IPS-NIHi7 (cell line): ENCODE measurements around the gene CFAP61.

Experiments used
- DNase-seq: peaks from one replicate; pipeline ENCODE4 v3.0.0; 2012; ENCODE audit warnings: mixed read lengths; ENCODE audit errors: extremely low spot score

Gene CFAP61

DNA sequence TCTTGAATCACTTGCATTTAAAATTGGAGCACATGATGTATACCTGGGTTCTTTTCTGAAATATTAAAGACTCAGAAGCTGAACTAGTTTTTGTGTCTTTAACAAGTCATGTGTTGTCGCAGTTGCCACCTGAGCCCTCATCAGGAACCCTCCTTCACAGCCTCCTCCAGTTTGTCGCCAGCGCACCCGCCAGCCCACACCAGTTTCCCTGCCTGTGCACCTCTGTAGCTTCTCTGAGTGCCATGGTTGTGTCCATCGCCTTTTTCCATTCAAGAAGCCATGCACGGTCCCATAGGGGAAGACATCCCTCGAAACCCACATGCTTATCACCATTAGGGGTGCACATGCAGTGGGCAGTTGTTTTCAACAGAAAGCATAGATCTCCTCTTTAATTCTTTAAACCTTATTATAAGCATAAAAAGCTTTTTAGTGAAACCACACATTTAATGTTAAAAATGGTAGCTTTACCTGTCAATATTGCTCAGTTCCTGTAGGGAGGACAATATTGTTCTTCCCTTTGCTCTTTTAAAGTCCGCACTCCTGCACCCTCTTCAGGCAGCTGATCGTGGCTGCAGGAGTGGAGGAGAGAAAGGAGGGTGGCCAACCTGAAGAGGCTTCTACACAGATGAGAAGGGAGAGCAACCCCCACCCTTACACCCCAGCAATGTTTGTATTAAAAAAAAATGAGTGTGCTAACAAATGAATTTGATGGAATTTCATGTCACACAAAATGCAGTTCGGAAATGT lies 121.9 kb downstream of the CFAP61 start:
- peak; percentile 34 for DNase-seq

DNA sequence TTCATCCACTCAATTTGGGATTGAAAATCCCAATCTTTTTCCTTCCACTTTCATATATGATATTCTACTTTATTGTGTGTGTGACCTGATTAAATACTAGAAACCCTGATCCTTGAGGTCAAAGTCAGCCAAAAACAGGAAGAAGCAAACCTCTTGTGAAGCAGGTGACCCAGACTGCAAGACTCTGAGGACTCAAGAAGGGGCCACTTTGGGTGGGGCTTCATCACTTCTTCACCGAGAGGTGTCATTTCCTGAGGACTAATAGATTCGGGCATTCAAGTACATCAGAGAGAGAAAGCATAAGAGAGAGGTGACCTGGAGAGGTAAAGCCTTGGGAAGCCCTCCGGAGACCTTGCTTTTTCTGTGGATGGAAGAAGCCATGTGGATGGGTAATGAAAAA lies 129.0 kb downstream of the CFAP61 start:
- no peak for DNase-seq

DNA sequence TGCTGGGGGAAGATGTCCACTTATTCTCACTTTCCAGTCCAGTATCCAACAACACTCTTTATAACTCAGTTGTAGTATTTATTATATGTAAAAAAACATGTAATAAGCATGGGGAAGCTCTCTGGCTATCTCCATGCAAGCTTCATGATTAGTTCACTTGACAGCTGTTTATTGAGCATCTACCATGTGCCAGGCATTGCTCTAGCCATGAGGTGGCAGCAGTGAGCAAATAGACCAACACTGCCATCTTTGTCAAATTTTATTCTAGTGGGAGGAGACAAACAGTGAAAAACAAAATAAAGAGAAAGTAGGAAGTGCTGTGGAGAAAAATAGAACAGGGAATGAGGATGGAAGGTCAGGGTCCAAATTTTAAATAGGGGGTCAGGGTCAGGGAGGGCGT lies 131.8 kb downstream of the CFAP61 start:
- no peak for DNase-seq

DNA sequence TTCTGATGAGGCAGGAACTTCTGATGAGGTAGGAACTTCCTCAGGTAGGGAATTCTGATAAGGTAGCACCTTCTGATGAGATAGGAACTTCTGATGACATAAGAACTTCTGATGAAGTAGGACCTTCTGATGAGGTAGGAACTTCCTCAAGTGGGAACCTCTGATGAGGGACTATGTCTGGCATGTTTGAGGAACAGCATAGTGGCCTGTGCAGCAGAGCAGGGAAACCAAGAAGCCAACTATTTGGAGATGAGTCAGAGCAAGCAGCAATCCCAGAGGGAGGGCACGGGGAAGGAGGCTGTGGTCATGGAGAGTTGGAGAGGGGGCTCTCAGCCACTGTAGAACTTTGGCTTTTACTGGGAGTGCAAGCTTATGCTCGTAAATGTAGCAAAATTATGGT lies 132.4 kb downstream of the CFAP61 start:
- DNase-seq: no peak

DNA sequence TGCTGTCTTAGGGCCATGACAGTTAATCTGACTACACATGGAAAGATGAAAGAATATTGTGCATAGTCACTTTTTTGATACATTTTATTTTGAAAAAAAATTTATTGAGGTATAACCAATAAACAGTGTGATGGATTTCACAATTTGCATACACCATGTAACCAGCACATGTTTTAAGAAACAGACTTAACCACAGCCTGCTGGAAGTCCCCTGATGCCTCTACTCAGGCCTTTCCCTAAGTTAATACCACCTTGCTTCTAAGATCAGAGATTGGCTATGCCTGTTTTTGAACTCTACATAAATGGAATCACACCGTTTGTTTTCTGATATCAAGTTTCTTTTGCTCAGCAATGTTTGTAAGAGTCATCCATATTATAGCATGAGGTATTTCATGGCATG lies 136.3 kb downstream of the CFAP61 start:
- DNase-seq: no peak

DNA sequence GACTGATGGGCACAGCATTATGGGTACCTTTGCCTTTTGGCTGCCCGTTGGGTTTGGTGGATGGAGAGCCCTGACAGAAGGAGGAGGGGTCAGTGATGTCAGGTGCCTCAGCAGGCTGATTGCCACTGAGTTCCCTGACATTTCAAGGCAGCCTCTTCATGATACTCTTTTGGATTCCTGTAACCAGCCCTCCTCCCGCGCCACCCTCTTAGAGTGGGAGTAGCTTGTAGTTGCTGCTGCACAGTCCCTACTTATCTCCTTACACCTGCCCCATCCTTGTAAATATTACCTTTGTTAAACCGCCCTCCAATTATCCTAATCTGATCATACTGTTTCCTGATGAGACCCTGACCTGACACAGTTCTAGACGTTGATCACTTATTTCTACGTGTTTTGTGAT lies 140.0 kb downstream of the CFAP61 start:
- no peak for DNase-seq

DNA sequence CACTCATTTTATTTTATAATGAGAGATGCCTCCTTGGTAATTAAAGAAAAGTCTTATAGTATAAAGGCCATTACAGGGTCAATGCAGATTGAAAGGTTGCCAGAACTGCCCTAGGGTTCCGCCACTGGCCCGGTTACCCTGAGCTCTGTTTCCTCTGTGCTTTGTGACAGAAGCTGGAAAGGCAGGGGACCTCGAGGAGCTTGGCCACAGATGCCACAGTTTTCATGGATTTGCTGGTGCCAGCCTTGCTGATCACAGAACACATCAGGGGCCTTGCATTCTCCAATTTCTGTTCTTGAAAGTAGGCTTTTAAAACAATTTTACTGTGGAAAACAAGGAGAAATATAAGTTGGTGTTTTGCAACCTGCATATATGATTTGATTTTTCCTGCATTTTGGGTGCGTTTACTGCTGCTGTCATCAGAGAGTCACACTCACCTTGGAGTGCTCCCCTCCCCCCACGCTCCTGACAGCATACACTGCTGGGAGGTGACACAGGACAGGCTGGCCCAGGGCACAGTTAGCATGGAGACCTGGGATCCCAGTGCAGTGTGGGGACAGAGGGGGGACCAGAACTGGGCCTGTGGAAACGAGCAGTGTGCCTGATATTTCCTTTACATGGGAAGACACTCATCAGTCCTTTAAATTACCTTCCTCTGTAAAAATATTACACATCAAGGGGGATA lies 142.8 kb downstream of the CFAP61 start:
- no peak for DNase-seq

DNA sequence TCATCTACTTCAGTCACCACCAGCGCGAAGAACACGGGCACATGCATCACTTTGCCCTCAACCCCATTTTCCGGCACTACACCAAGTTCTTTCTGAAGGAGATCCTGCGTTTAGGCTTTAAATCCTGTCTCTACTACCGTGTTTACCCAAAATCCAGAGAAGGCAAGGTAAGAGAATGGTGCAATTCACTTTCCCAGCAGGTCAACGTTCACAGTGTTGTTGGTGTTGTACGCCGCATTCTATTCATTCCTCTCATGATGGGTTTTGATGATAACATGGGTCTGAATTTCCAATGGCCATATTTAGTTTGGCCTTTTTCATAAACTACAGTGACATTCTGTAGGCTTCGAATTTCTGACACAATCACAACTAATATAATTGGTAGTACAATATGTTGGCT lies 144.3 kb downstream of the CFAP61 start:
- DNase-seq: no peak

DNA sequence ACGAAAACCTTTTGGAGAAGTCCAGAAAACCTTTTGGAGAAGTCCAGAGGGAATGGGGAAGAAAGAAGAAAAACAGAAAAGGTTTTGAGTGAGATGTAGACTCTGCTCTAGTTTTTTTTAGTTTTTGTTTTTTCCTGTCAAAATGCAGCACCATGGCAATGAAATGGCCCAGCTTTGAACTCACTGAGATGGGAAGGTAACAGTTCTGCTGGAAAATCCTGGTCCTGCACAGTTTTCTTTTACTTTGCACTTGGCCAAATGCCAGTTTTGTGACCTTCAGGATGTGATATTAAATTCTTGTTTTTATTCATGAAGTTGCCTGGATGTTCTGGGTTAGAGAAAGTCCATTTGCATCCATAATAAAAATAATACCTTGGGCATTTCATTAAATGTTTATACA lies 145.7 kb downstream of the CFAP61 start:
- no peak for DNase-seq

DNA sequence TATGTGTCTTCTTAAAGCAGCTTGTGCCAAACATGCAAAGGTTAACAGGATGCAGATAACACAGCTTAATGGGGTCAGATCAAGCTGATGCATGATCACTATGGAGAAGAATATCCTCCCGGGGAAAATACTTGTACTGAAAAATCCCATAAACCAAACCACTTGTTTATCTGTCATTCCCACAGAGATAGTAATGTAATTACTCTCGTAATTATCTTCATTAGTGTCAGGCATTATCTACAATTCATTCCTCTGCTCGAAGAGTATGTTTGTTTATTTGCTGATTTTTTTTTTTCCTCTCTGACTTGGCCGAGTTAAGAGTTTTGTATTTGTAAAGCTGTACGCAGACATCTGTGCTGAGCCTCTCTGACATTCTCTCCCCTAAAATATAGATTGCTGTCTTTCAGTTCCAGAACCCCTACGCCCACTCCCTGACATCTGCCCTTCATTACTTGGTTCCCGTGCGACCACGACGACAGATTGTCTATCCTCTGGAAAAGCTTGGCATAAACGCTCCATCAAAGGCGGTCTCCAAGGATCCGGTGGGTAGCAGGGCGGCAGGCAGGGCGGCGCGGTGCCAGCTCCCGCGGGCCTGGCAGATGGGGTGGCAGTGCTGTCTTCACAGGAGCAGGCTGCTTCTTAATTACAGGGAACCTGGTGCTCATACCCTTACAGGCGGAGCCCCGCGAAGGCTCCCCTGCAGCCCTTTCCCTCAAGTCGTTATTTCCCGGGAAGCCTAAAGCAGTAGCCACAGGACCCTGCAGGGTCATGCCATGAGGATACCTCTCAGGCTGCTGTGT lies 147.2 kb downstream of the CFAP61 start:
- DNase-seq: no peak

DNA sequence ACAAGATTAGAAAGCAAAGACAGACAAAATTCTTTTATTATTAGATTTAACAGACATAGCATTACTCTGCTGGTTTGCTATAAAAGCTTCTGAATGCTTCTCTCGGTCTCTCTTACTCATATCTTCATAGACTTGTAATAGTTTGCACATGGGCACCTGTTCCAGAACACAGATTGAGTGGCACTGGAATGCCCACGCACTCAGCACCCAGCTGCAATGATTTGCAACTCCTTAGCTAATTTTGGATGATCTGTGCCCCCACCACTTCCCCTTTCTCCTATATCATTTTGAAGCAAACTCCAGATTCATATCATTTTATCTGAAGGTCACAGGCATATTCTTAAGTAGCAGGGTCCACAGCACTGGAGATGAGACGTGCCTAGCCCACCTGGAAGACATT lies 148.8 kb downstream of the CFAP61 start:
- no peak for DNase-seq

DNA sequence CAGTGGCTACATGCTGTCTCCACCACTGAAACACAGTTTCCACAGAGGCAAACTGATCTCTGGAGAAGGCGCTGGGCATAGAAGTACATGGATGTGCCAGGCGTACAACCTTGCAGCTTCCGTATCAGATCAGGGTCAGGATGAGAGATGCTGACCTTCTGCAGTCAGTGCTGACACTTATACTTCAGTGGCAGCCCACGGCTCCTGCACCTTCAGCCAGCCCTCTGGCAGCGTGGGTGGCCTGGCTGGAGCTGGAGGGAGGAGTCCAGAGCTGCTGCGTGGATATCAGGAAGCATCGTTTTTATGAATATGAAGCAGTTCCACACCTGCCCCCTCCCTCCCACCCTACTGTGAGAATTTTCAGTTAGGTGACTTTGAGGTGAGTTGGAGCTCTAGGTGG lies 149.3 kb downstream of the CFAP61 start:
- DNase-seq: no peak

DNA sequence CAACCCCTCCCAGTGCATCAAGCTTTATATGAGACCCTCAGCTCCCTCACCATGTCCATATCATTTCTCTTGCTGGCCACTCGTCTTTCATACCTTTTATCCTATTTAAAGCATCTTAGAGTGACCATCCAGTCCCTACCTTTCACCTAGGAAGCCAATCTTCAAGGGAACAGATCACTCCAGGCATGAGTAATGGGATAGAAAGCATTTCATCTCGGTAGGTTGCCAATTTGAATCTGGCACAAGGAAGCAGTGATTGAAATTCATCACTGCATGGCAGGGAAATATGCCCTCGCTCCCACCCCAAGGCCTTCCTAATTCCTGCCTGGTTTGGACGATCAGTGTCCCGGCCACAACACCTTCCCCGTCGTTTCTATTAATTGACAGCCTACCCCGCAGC lies 150.4 kb downstream of the CFAP61 start:
- no peak for DNase-seq

DNA sequence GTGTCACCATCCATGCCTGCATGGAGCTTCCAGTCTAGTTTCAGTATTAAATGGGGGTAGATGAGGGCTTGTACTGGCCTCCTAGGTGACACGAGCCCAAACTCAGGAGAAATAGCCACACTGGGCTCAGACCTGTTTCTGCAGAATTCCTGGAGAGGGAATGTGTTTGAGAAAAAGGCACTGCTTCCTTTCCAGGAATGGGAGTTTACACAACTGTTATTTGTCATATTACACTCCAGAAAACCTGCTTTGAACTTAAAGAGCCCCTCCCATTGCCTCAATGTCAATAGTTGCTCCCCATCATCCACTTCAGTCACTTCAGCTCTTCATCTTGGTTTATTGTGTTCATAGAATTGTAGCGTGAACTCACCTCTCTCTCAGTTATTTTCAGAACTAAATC lies 151.5 kb downstream of the CFAP61 start:
- no peak for DNase-seq

DNA sequence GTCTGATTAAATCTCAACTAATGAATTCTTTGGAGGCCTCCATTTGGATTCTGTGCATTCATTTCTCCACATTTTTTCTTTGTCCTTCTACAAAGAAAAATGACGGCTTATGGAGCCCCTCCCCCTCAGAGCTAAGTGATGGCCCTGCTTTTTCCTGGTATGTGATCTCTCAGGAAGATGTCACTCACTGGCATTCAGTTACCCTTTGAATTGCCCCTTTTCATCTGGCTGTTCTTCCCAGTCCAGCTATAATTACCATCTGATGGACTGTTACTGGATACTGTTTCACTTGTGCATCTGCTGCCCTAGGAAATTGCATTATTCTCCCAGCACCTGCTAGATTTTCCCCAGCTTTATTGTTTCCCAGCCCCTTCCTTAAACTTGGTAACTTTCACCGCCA lies 151.9 kb downstream of the CFAP61 start:
- no peak for DNase-seq

DNA sequence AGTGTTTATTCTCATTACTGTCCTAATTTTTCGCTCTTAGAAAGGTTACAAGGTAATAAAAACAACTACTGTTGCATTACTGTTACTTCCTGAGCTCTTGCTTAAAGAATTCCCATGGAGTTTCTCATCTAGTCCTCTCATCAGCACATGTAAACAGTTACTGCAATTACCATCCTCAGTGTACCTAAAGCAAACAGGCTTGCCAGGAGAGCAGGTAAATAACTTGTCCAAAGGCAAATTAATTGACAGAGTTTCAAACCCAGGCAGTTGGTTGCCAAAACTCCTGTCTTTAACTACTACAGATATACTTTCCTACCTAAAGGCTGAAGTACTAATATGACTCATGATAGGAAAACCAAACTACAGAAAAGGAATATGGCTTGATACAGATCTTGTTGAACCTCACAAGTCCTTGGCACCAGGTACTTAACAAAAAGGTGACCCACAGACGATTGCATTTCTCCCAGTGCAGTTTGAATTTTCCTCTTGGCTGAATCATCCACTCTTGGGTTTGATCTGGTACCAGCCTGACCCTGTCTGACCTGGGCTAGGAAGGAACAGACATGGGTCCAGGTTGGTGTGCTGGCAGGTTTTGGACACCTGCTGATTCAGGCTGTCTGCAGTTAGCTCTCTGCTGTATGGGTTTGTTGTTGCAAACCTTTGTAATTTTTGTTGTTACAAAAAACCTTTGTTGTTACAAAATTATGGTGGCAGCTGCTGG lies 153.0 kb downstream of the CFAP61 start:
- no peak for DNase-seq

DNA sequence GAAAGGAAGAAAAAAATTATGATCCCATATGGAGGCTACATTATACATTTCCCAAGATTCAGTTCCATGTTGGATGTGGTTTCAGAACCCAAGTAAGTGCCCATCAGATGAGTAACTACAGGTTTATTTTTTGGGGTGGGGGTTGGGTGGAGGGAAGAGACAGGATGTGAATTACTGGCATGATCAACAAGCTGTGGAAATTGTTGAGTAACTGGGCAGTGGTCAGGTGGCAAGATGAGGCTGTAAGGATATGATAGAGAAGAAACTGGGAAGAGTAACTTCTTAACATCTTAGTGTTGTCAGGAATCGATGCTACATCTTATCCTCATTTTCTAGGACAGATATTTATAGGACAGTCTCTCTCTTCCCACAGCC lies 153.5 kb downstream of the CFAP61 start:
- DNase-seq: no peak

DNA sequence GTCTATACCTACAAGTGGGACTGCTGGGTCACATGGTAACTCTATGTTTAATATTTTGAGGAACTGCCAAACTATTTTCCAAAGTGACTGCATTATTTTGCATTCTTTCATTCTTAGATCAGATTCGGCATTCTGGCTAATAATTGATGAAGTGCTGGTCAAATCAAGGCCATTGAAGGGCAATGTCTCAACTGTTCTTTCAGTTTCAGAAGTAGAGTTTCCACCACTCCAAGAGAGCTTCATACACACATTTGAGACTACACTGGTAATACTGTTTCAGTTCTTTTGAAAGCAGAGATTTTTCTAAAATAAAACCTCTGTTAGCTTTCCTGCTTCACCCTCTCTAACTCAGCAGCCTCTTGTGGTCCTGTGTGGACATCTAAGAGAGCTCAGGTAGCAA lies 154.5 kb downstream of the CFAP61 start:
- DNase-seq: no peak

DNA sequence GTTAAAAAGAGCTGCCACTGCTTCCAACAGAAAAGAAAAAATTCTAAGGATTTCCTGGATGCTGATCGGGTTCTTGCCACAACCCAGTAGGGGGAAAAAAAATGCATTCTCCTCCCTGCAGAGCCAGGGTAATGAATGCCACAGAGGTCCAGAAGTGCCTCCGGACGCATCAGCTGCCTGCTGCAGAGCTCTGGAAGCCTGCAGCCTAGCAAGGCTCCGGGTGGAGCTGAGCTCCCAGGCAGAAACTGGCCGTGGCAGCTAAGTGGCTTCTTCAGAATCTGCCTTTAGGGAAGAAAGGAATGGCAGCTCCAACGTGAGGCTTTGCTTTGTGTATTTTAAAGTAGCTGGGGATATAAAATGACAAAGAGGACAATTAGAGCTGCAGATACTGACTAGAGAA lies 155.0 kb downstream of the CFAP61 start:
- DNase-seq: peak; percentile 42

DNA sequence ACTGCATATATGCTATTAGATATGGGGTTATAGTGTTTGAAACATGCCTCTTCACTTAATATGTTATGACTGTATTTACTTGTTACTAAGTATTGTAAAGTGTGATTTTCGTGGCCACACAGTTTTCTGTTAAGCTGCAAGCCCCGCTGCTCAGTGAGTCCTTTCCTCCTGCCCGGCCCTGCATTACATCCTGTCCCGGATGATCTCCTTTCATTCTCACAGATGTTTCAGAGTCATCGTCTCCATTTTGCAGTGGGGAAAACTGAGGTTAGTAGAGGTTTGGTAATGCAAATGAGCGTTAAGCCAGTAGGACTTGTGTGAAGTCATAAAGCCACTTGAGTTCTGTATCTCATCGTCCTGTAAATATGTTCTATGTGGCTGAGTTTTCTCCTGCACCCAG lies 155.5 kb downstream of the CFAP61 start:
- no peak for DNase-seq

DNA sequence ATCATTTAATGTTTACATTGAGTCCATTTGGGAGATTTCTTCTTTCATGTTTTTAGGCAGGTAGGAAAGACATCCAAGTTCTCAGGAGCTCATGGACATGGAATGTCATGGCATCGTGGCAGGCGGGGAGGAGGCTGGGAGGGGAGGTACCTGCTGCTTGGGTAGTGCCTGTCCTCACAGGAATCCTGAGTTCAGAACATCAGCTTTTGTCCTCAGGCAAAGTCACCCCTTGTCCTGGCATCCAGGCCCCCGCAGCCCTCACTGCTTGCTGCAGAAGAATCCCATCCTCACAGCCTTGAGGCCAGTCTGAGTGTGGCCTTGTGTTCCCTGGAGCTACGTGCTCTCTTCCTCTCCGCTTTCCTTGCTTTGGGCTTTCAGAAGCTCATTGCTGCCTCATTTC lies 157.4 kb downstream of the CFAP61 start:
- DNase-seq: no peak

DNA sequence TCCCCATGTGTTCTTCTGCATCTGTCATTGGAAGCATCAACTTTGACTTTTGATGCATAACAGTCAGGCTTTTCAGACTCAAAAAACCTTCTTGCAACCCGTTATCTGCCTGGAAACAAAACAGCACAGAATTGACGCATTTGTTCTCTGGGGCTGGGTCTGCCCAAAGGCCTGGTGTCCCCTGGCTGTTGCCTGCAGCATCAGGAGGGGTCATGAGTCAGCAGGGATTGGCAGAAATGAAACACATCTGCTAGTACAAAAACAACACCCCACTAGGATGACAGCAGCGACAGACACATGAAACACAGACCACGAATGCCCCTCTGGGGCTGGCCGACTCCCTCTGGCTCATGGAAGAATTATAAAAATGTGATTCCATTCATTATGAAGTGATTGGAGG lies 158.0 kb downstream of the CFAP61 start:
- DNase-seq: no peak
